Prostate gland (tissue), 2 donors: ENCODE data around the gene ATP7B. TPM values are rescaled to one million over a fixed set of nuclear protein-coding genes. Genes with fewer than 3 reads are reported as not detected.

Experiments used
- DNase-seq: peaks from one replicate; pipeline ENCODE4 v3.0.0-alpha.2; 2019; ENCODE audit warnings: low spot score
- H3K27ac ChIP-seq, 2 donors: fragments of 200-600 bp; sonication (generic); 2 replicates each; pipeline ENCODE4 v1.5.1; 2017 to 2019
- H3K27me3 ChIP-seq: fragments of 200-600 bp; sonication (generic); replicated peaks from 2 replicates; pipeline ENCODE4 v1.5.1; 2019; ENCODE audit not compliant: insufficient read depth
- H3K36me3 ChIP-seq, 2 donors: fragments of 200-600 bp; sonication (generic); 1 replicate in 1 of 2; 2 replicates in 1 of 2; pipeline versions ENCODE4 v1.5.1 to v1.8.1; 2017 to 2019
- H3K4me1 ChIP-seq: fragments of 200-600 bp; sonication (generic); replicated peaks from 2 replicates; pipeline ENCODE4 v1.5.1; 2019
- H3K4me3 ChIP-seq, 2 donors: fragments of 200-600 bp; sonication (generic); 2 replicates each; pipeline ENCODE4 v1.5.1; 2017 to 2019
- H3K9me3 ChIP-seq: fragments of 200-600 bp; sonication (generic); 2 replicates; pipeline ENCODE4 v1.5.1; 2017
- CTCF ChIP-seq, 4 experiments: fragments of 200-600 bp in 2 of 4; fragments of 450-650 bp in 2 of 4; sonication (generic) in 2 of 4; IDR thresholded peaks; 1 replicate in 3 of 4; 2 replicates in 1 of 4; pipeline ENCODE4 v1.5.1; 2016 to 2019; ENCODE audit warnings: antibody characterized with exemption in 4 of 4, mild to moderate bottlenecking in 2 of 4, moderate library complexity in 2 of 4
- POLR2A ChIP-seq: fragments of 450-650 bp; IDR thresholded peaks from one replicate; pipeline ENCODE4 v1.6.1; 2016; ENCODE audit warnings: antibody characterized with exemption, mild to moderate bottlenecking
- POLR2AphosphoS5 ChIP-seq: sonication (generic); formaldehyde crosslinking; IDR thresholded peaks from one replicate; pipeline ENCODE4 v1.6.1; 2017; ENCODE audit warnings: antibody characterized with exemption
- WGBS: methylation state at CpG from one replicate; pipeline ENCODE4 v1.1.5; 2018; 5-methylcytosine and 5-hydroxymethylcytosine counted together
- intact Hi-C: fragments of 100-400 bp; cut with DNase I; formaldehyde crosslinking; loops from one replicate; pipeline ENCODE4 v1.14.2; 2022
- total RNA-seq, 2 donors: library from RNA; depleted of rRNA; stranded (reverse); fragments of >200 nt; gene quantifications; one replicate each; pipeline ENCODE4 v1.1.0, GENCODE V29; 2016

ATP7B gene
- total RNA-seq, 2 donors from 2014 or later, result 6.2 to 8.2 TPM

- Histone ChIP-seq H3K4me3 (no peak overlapping the region), H3K4me1 (no peaks in the 10 kb centered on the region), H3K36me3 (no peaks in the 10 kb centered on the region), H3K27me3 (no peaks in the 10 kb centered on the region), H3K27ac (no peak overlapping the region), H3K9me3 (no peaks in the 10 kb centered on the region)
- intact Hi-C loops, result no loop called here
- WGBS, result 14% methylated on average over 4 of the region's 4 CpGs
- DNase-seq, result no peak
- TF ChIP-seq CTCF (IDR thresholded peaks at IDR 0.05) (no peak), POLR2AphosphoS5 (no peak), POLR2A (no peak)
Observed at GRCh38 chr13:51980908-51981307, 30.3 kb downstream of the ATP7B start.

- H3K4me3 ChIP-seq, result no peak overlapping the region
- TF ChIP-seq POLR2AphosphoS5 (no peak), POLR2A (no peak), CTCF (IDR thresholded peaks at IDR 0.05) (no peak)
- H3K4me1 ChIP-seq, result no peaks in the 10 kb centered on the region
- no peaks in the 10 kb centered on the region for H3K36me3 ChIP-seq
- intact Hi-C loops, result no loop called here
- no peaks in the 10 kb centered on the region for H3K9me3 ChIP-seq
- H3K27ac ChIP-seq, result no peak overlapping the region
- DNase-seq, result no peak
- H3K27me3 ChIP-seq, result no peaks in the 10 kb centered on the region
- 91% methylated on average over 5 of the region's 5 CpGs for WGBS
Observed at GRCh38 chr13:51978796-51979556, 32.3 kb downstream of the ATP7B start.

- Histone ChIP-seq H3K4me3 (no peak overlapping the region), H3K4me1 (no peaks in the 10 kb centered on the region), H3K27me3 (no peaks in the 10 kb centered on the region), H3K9me3 (no peaks in the 10 kb centered on the region), H3K27ac (no peak overlapping the region), H3K36me3 (no peaks in the 10 kb centered on the region)
- TF ChIP-seq POLR2AphosphoS5, result no peak
- no peak for TF ChIP-seq CTCF (IDR thresholded peaks at IDR 0.05)
- TF ChIP-seq POLR2A, result no peak
- intact Hi-C loops, result no loop called here
- DNase-seq, result no peak
- 87% methylated on average over 5 of the region's 5 CpGs for WGBS
Observed at GRCh38 chr13:51977625-51978024, 33.6 kb downstream of the ATP7B start.

- WGBS, result 97% methylated on average over 5 of the region's 5 CpGs
- H3K9me3 ChIP-seq, result no peaks in the 10 kb centered on the region
Observed at GRCh38 chr13:51976890-51977289, 34.4 kb downstream of the ATP7B start.

More at GRCh38 chr13:51976890-51977289, 34.4 kb downstream of the ATP7B start:
- H3K36me3 ChIP-seq, result no peaks in the 10 kb centered on the region
- H3K4me1 ChIP-seq, result no peaks in the 10 kb centered on the region
- H3K4me3 ChIP-seq, result no peak overlapping the region
- TF ChIP-seq CTCF (IDR thresholded peaks at IDR 0.05) (no peak), POLR2A (no peak), POLR2AphosphoS5 (no peak)
- no peaks in the 10 kb centered on the region for H3K27me3 ChIP-seq
- intact Hi-C loops, result no loop called here
- no peak for DNase-seq
- no peak overlapping the region for H3K27ac ChIP-seq
